GM19035 (cell line): ENCODE measurements around the gene STK16.
"Not testable (repeated sequence)": the region's sequence is repeated elsewhere in the genome, so short reads cannot be mapped to it uniquely, and the experiment has no call there.

ENCODE experiments used
- ATAC-seq: cut with Tn5 transposase; IDR thresholded peaks from one replicate; pipeline ENCODE4 v1.9.1; 2021; ENCODE audit not compliant: unreplicated experiment

The STK16 gene

GRCh38 chr2:219286436-219287115, 41.3 kb downstream of the STK16 start:
- no peak for ATAC-seq

- ATAC-seq: not testable (repeated sequence)
Observed at GRCh38 chr2:219287116-219287440, 41.8 kb downstream of the STK16 start.

DNA sequence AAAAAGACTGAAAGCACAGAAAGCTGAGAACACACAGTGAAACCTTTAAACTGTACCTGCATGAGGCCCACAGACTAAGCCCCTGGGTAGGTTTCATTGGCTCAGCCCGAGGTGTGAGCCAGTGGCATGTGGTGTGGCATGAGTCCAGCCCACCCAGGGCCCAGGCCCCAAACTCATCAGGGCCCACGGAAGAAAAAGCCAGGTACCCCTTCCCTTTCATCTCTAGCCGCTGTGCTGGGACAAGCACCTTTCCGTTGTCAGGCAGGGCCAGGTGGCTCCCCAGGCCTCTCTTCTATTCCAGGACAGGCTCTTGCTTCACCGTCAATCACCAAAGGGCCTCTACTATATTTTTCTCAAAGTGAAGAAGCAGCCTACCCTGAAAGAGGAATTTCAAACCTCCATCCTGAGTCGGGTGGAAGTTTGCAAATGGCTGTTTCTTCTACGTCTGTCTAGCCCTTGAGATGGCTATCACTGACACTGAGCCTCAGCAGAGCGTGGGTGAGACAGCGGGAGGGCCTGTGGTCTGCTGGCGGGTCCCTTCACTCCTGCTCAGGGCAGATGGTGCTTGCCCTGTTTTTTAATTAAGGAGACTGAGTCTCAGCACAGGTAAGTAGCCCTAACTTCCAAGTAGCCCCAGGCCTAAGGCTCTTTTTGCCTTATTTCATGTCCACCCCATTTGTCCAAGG, 42.4 kb downstream of the STK16 start:
- no peak for ATAC-seq

- no peak for ATAC-seq
Observed at GRCh38 chr2:219289195-219289536, 43.9 kb downstream of the STK16 start.

- no peak for ATAC-seq
Observed at GRCh38 chr2:219289537-219290361, 44.5 kb downstream of the STK16 start.

DNA sequence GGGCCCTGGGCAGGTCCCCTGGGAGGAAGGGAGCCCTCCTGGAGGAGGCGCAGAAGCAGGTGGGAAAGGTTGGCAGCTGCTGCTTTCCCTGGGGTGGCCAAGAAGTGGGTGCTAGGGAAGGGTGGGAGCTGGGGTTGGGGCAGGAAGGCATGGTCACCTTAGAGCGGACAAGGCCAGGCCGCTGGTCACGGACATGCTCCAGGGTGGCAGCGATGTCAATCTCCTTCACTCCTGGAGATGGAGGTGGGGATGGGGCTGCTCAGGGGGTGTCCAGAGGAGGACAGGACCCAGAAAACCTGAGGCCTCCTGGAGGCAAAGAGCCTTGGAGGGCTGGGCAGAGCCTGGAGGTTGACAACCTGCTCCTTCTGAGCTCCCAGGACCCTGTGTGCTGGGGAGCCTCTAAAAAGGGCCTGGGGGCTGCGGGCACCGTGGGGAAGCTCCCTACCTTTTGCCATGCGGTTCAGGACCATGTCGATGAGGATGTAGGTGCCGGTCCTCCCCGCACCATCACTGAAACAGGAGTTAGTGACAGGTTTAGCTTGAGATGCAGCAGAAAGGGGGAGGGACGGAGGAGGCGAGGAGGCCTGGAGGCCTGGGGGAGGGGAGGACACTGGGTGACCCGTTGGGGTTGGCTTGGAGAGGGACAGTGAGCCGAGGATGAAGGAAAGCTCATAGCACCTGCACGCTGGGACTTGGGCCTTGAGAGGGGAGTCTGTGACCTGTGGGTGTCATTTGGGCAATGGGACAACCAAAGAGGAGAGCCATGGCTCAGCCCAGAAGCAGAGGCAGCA, 45.3 kb downstream of the STK16 start:
- ATAC-seq: no peak

- ATAC-seq: no peak
Observed at GRCh38 chr2:219291394-219291793, 46.1 kb downstream of the STK16 start.

- no peak for ATAC-seq
Observed at GRCh38 chr2:219291910-219292490, 46.7 kb downstream of the STK16 start.

GRCh38 chr2:219292616-219293015, 47.3 kb downstream of the STK16 start:
- ATAC-seq: no peak

DNA sequence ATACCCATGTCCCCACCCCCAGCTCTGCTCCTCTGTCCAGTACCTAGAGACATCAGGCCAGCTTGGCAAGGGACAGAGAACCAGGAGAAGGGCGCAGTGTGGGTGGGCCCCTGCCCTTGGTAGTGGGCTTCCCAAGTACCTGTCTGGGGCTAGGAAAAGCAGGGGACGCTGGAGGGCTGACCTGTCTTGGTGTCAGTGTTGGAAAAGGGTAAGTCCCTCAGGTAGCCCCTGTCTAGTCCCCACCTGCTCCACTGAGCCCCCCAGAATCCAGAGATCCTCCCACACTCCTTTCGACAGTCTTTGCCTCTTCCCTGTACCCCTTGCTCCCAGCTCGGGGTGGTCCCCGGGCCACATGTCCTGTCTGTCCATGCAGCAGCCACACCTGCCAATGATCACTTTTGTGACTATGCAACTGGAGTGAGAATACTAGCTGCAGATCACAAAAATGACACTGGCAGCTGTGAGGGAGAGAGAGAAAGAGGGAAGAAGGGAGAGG, 48.5 kb downstream of the STK16 start:
- no peak for ATAC-seq

- ATAC-seq: peak; percentile 93
Observed at GRCh38 chr2:219294356-219295351, 49.4 kb downstream of the STK16 start.

DNA sequence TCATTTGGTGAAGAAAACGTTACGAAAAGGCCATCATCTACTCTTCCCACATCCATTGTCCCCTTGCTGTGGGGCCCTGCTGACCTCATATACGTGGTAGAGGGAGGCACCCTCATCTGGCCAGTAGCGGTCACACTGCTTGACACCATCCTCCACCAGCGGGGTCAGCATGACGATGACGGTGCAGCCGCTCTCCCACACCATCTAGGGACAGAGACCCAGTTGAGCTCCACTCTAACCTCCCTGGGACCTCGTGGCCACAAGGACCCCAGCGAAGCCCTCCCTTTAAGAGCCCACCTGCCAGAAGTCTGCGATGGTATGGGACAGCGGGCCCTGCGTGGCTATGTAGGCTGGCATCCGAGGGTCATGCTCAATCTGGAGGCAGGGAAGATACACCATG, 50.9 kb downstream of the STK16 start:
- no peak for ATAC-seq

- ATAC-seq: no peak
Observed at GRCh38 chr2:219296631-219297391, 51.5 kb downstream of the STK16 start.

- no peak for ATAC-seq
Observed at GRCh38 chr2:219297766-219298456, 52.6 kb downstream of the STK16 start.

GRCh38 chr2:219298759-219299371, 53.6 kb downstream of the STK16 start:
- ATAC-seq: peak; percentile 41

DNA sequence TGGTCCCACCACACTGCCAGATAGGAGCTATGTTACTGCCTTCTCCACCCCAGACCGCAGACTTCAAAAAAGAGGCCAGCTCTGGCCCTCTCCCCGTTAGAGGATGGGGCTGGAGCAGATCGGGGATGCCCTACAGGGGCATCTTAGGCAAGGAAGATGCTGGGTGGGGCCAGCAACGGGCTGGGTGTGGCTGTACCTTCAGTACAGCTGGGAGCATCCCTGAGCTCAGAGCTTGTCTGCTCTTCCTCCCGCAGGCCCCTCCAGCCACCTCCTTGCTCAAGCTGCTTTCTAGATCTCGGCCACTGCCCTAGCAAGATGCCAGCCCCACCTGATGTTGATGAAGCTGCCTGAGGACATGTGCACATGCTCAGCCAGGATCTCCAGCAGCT, 54.1 kb downstream of the STK16 start:
- no peak for ATAC-seq
